ENCODE measurements around the gene BCAN. TPM values are rescaled to one million over a fixed set of nuclear protein-coding genes. Genes with fewer than 3 reads are reported as not detected.

BCAN gene
- total and polyA plus RNA-seq, 2 of the 4 experiments (the other 2 are of a cell fraction) = 0.07 TPM; not detected in 1

GRCh38 chr1:156622581-156623297, 19.2 kb upstream of the BCAN start:
- no peak overlapping the region for H4K8ac ChIP-seq (ENCODE audit: low read depth in 2 of 2, low read length in 2 of 2)
- no peaks in the 10 kb centered on the region for H3K9me3 ChIP-seq (ENCODE audit: control insufficient read depth, insufficient read depth, low read length)
- no peak overlapping the region for H3K56ac ChIP-seq (ENCODE audit: extremely low read depth, insufficient read depth, low read length)
- H2BK5ac ChIP-seq (ENCODE audit: low read depth, low read length, poor library complexity, severe bottlenecking) = no peak overlapping the region
- ChIA-PET CTCF (no interaction called here), POLR2A (ENCODE audit: unreplicated experiment) (interaction anchor here (0.6 kb wide), 1 partner anchor 17 kb away, joined by 3 read pairs; no protein-coding TSS in a partner anchor)
- no peak overlapping the region for H3K9ac ChIP-seq (ENCODE audit: low read depth, low read length)
- intact Hi-C loops (cut with micrococcal nuclease) (no loop called here), dilution Hi-C loops (cut with HindIII; ENCODE audit: low sequenced_read_pairs, unreplicated experiment) (no loop called here), in situ Hi-C loops (cut with MboI; ENCODE audit: low sequenced_read_pairs) (loop anchor here (5.0 kb wide), 1 partner anchor 35 kb away; no protein-coding TSS in a partner anchor)
- no peak overlapping the region for H4K91ac ChIP-seq (ENCODE audit: insufficient read depth, low read depth, low read length)
- no peak overlapping the region for H3K27ac ChIP-seq (ENCODE audit: insufficient read depth, low read length)
- ATAC-seq (ENCODE audit: low read depth) (no peak), DNase-seq (no peak)
- no peak overlapping the region for H2AFZ ChIP-seq (replicated peaks; ENCODE audit: low read length, poor library complexity)
- no peaks in the 10 kb centered on the region for H3K36me3 ChIP-seq (ENCODE audit: control insufficient read depth, insufficient read depth, low read length)
- peaks cover 4% of the 10 kb centered on the region for H3K4me1 ChIP-seq (ENCODE audit: control insufficient read depth, insufficient read depth, low read length)
- WGBS, 2 experiments (ENCODE audit: extremely low coverage in 2 of 2, insufficient read length in 1 of 2) = 65% methylated on average over 2 of the region's 6 CpGs; no CpG with 5 or more reads in 1 of the 2 experiments
- no peaks in the 10 kb centered on the region for H3K79me1 ChIP-seq (ENCODE audit: low read depth in 1 of 2, low read length in 2 of 2)
- no peak overlapping the region for H2AK5ac ChIP-seq (ENCODE audit: low read depth, low read length)
- H3K4me2 ChIP-seq (ENCODE audit: low read depth, low read length) = no peak overlapping the region
- H3K9me1 ChIP-seq (ENCODE audit: insufficient read depth, low read length) = no peaks in the 10 kb centered on the region
- H2BK20ac ChIP-seq (ENCODE audit: low read depth, low read length) = no peak overlapping the region
- no peak overlapping the region for H4K5ac ChIP-seq (ENCODE audit: low read depth, low read length)
- peaks cover 7% of the 10 kb centered on the region for H4K20me1 ChIP-seq (ENCODE audit: insufficient read depth, low read length)
- no peak overlapping the region for H3K23ac ChIP-seq (ENCODE audit: low read depth, low read length)
- no peak overlapping the region for H3K4me3 ChIP-seq (ENCODE audit: insufficient read depth, low read depth, low read length)
- no peak overlapping the region for H2BK120ac ChIP-seq (ENCODE audit: low read depth, low read length)
- peaks cover 70% of the 10 kb centered on the region for H3K27me3 ChIP-seq (ENCODE audit: control insufficient read depth, insufficient read depth, low read length)
- no peak for TF ChIP-seq BHLHE40 (IDR thresholded peaks at IDR 0.05; ENCODE audit: low read depth, low read length)
- TF ChIP-seq, protein P1, sequence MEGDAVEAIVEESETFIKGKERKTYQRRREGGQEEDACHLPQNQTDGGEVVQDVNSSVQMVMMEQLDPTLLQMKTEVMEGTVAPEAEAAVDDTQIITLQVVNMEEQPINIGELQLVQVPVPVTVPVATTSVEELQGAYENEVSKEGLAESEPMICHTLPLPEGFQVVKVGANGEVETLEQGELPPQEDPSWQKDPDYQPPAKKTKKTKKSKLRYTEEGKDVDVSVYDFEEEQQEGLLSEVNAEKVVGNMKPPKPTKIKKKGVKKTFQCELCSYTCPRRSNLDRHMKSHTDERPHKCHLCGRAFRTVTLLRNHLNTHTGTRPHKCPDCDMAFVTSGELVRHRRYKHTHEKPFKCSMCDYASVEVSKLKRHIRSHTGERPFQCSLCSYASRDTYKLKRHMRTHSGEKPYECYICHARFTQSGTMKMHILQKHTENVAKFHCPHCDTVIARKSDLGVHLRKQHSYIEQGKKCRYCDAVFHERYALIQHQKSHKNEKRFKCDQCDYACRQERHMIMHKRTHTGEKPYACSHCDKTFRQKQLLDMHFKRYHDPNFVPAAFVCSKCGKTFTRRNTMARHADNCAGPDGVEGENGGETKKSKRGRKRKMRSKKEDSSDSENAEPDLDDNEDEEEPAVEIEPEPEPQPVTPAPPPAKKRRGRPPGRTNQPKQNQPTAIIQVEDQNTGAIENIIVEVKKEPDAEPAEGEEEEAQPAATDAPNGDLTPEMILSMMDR (conservative IDR thresholded peaks at IDR 0.05; ENCODE audit: low read depth, low read length) = no peak
- no peak for TF ChIP-seq CHD1 (IDR thresholded peaks at IDR 0.05; ENCODE audit: low read depth, low read length)
- no peak for TF ChIP-seq NFE2L2 (IDR thresholded peaks at IDR 0.05; ENCODE audit: low read depth, low read length)
- TF ChIP-seq MAZ (IDR thresholded peaks at IDR 0.05; ENCODE audit: borderline replicate concordance, low read depth, low read length) = no peak
- TF ChIP-seq, protein P2, sequence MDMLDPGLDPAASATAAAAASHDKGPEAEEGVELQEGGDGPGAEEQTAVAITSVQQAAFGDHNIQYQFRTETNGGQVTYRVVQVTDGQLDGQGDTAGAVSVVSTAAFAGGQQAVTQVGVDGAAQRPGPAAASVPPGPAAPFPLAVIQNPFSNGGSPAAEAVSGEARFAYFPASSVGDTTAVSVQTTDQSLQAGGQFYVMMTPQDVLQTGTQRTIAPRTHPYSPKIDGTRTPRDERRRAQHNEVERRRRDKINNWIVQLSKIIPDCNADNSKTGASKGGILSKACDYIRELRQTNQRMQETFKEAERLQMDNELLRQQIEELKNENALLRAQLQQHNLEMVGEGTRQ (IDR thresholded peaks at IDR 0.05; ENCODE audit: low read depth, low read length) = no peak
- no peak for TF ChIP-seq SMC3 (IDR thresholded peaks at IDR 0.05; ENCODE audit: low read depth, low read length)
- no peak for TF ChIP-seq RCOR1 (IDR thresholded peaks at IDR 0.05; ENCODE audit: insufficient replicate concordance, low read length)
- TF ChIP-seq POLR2A (IDR thresholded peaks at IDR 0.05; ENCODE audit: low read depth, low read length) = no peak
- TF ChIP-seq ELK1 (IDR thresholded peaks at IDR 0.05; ENCODE audit: borderline replicate concordance, low read depth, low read length) = no peak
- no peak for TF ChIP-seq RFX5 (IDR thresholded peaks at IDR 0.05; ENCODE audit: low read depth, low read length)
- TF ChIP-seq MXI1 (IDR thresholded peaks at IDR 0.05; ENCODE audit: borderline replicate concordance, low read depth, low read length) = no peak
- no peak for TF ChIP-seq FOS (IDR thresholded peaks at IDR 0.05; ENCODE audit: low read depth, low read length)
- TF ChIP-seq MAFK (IDR thresholded peaks at IDR 0.05; ENCODE audit: low read depth, low read length) = no peak
- no peak for TF ChIP-seq CEBPB (IDR thresholded peaks at IDR 0.05; ENCODE audit: low read depth, low read length)
- no peak for TF ChIP-seq RAD21 (IDR thresholded peaks at IDR 0.05; ENCODE audit: low read length)
- no peak overlapping the region for H3K4ac ChIP-seq (ENCODE audit: low read depth, low read length)
- BruUV-seq (replicated peaks) = no TSS peak
- H3K18ac ChIP-seq (ENCODE audit: low read depth, low read length) = no peak overlapping the region
- no peak overlapping the region for H3K14ac ChIP-seq (replicated peaks; ENCODE audit: low read depth, low read length)
- no peak overlapping the region for H2AK9ac ChIP-seq (replicated peaks; ENCODE audit: low read depth, low read length, poor library complexity)
- H2BK15ac ChIP-seq (ENCODE audit: low read depth, low read length) = no peak overlapping the region

Data from IMR-90 (cell line).